OCI-LY3 (cell line): ENCODE results near the gene SMYD1.

Experiments
- H2AFZ ChIP-seq: fragments of 200-600, 300-600 bp; shearing (Covaris generic); 2 replicates; pipeline ENCODE4 v1.6.0; 2014; ENCODE audit warnings: antibody characterized with exemption, low read depth, low read length
- H3K27ac ChIP-seq: fragments of 200-600, 300-600 bp; sonication (generic); 2 replicates; pipeline ENCODE4 v1.5.1; 2014; ENCODE audit warnings: mild to moderate bottlenecking, low read length, moderate library complexity, mixed read lengths
- H3K27me3 ChIP-seq: fragments of 200-600, 300-600 bp; sonication (generic); 2 replicates; pipeline ENCODE4 v1.6.1; 2014; ENCODE audit warnings: low read depth, low read length, mixed read lengths
- H3K36me3 ChIP-seq: fragments of 200-600, 300-600 bp; sonication (generic); replicated peaks from 2 replicates; pipeline ENCODE3; 2014; ENCODE audit warnings: low read depth, low read length, mixed read lengths
- H3K4me1 ChIP-seq: fragments of 300-600, 200-600 bp; sonication (generic); 2 replicates; pipeline ENCODE4 v1.6.1; 2014; ENCODE audit warnings: low read length, mixed read lengths
- H3K4me2 ChIP-seq: fragments of 200-600, 300-600 bp; sonication (generic); 2 replicates; pipeline ENCODE4 v1.6.1; 2014; ENCODE audit warnings: low read length, mixed read lengths
- H3K4me3 ChIP-seq: fragments of 300-600, 200-600 bp; sonication (generic); 2 replicates; pipeline ENCODE4 v1.5.1; 2014; ENCODE audit warnings: antibody characterized with exemption, mild to moderate bottlenecking, low read length, moderate library complexity
- H3K79me2 ChIP-seq: fragments of 300-600, 200-600 bp; shearing (Covaris generic); 2 replicates; pipeline ENCODE4 v1.6.1; 2014; ENCODE audit warnings: mild to moderate bottlenecking, low read length, mixed read lengths
- H3K9ac ChIP-seq: fragments of 300-600, 200-600 bp; shearing (Covaris generic); 2 replicates; pipeline ENCODE4 v1.6.0; 2014; ENCODE audit warnings: mild to moderate bottlenecking, low read length, moderate library complexity
- H3K9me3 ChIP-seq: fragments of 200-600, 300-600 bp; shearing (Covaris generic); 2 replicates; pipeline ENCODE4 v1.6.1; 2014; ENCODE audit warnings: low read length, mixed read lengths; ENCODE audit not compliant: insufficient read depth
- H4K20me1 ChIP-seq: fragments of 200-600, 300-600 bp; sonication (generic); 2 replicates; pipeline ENCODE4 v1.6.1; 2016; ENCODE audit warnings: low read length, mixed read lengths; ENCODE audit not compliant: insufficient read depth
- CTCF ChIP-seq: fragments of 200-600, 300-600 bp; sonication (generic); IDR thresholded peaks from 2 replicates; pipeline ENCODE4 v1.5.1; 2014; ENCODE audit warnings: antibody characterized with exemption, low read length, low read depth
- EZH2phosphoT487 ChIP-seq: fragments of 200-600 bp; shearing (Covaris generic); IDR thresholded peaks from 2 replicates; pipeline ENCODE4 v1.6.1; 2018; ENCODE audit warnings: antibody characterized with exemption, mixed run types, low read depth

SMYD1 gene

GRCh38 chr2:88141952-88142351 lies 74.3 kb downstream of the SMYD1 start:
- Histone ChIP-seq H2AFZ (no peak overlapping the region), H3K27me3 (peaks cover 27% of the 10 kb centered on the region; the same call in 1 of the 2 replicates), H3K27ac (no peak overlapping the region), H3K4me3 (no peak overlapping the region), H3K79me2 (no peaks in the 10 kb centered on the region), H3K9ac (no peak overlapping the region), H4K20me1 (no peaks in the 10 kb centered on the region), H3K36me3 (no peaks in the 10 kb centered on the region), H3K4me1 (no peaks in the 10 kb centered on the region), H3K4me2 (no peak overlapping the region), H3K9me3 (no peaks in the 10 kb centered on the region)
- TF ChIP-seq CTCF (no peak), EZH2phosphoT487 (no peak)

- Histone ChIP-seq H3K79me2 (no peaks in the 10 kb centered on the region), H3K4me2 (no peak overlapping the region), H2AFZ (no peak overlapping the region), H3K36me3 (no peaks in the 10 kb centered on the region), H3K27ac (no peak overlapping the region), H3K4me3 (no peak overlapping the region), H3K27me3 (peaks cover 14% of the 10 kb centered on the region; the same call in 1 of the 2 replicates), H3K9me3 (peaks cover 7% of the 10 kb centered on the region; the same call in 1 of the 2 replicates), H3K4me1 (no peaks in the 10 kb centered on the region), H4K20me1 (no peaks in the 10 kb centered on the region), H3K9ac (no peak overlapping the region)
- no peak for TF ChIP-seq EZH2phosphoT487
Observed at GRCh38 chr2:88144271-88144670, 76.6 kb downstream of the SMYD1 start.

- H3K27ac ChIP-seq: no peak overlapping the region
- H4K20me1 ChIP-seq: no peaks in the 10 kb centered on the region
- peaks cover 8% of the 10 kb centered on the region; the same call in 1 of the 2 replicates for H3K9me3 ChIP-seq
- no peaks in the 10 kb centered on the region for H3K4me1 ChIP-seq
- H3K79me2 ChIP-seq: no peaks in the 10 kb centered on the region
- H3K9ac ChIP-seq: no peak overlapping the region
- H3K4me3 ChIP-seq: no peak overlapping the region
- H2AFZ ChIP-seq: no peak overlapping the region
- TF ChIP-seq CTCF (no peak), EZH2phosphoT487 (no peak)
- peaks cover 8% of the 10 kb centered on the region; the same call in 1 of the 2 replicates for H3K27me3 ChIP-seq
- H3K36me3 ChIP-seq: no peaks in the 10 kb centered on the region
- no peak overlapping the region for H3K4me2 ChIP-seq
Observed at GRCh38 chr2:88144914-88145497, 77.4 kb downstream of the SMYD1 start.

GRCh38 chr2:88146590-88146989 lies 79.0 kb downstream of the SMYD1 start:
- no peak overlapping the region for H3K27ac ChIP-seq
- H3K4me2 ChIP-seq: no peak overlapping the region
- H4K20me1 ChIP-seq: no peaks in the 10 kb centered on the region
- TF ChIP-seq EZH2phosphoT487: no peak
- no peak for TF ChIP-seq CTCF
- no peaks in the 10 kb centered on the region for H3K36me3 ChIP-seq
- H2AFZ ChIP-seq: no peak overlapping the region
- no peak overlapping the region for H3K9ac ChIP-seq
- H3K79me2 ChIP-seq: no peaks in the 10 kb centered on the region
- no peak overlapping the region for H3K4me3 ChIP-seq
- 0 out of 2 replicates have a peak, but pooled peaks cover 7% of the 10 kb centered on the region for H3K27me3 ChIP-seq
- no peaks in the 10 kb centered on the region for H3K4me1 ChIP-seq
- H3K9me3 ChIP-seq: peaks cover 8% of the 10 kb centered on the region; the same call in 1 of the 2 replicates
